ENCODE measurements around the gene ROR2.

ROR2 gene

GRCh38 chr9:91724609-91725505 lies 225.2 kb downstream of the ROR2 start:
- no peak overlapping the region for H3K9ac ChIP-seq (ENCODE audit: low read length)
- no peaks in the 10 kb centered on the region for H4K20me1 ChIP-seq (ENCODE audit: low read depth, low read length)

GRCh38 chr9:91724068-91724440 lies 226.0 kb downstream of the ROR2 start:
- no peaks in the 10 kb centered on the region for H3K27me3 ChIP-seq (ENCODE audit: low read length)
- no peaks in the 10 kb centered on the region for H3K9me2 ChIP-seq (replicated peaks; ENCODE audit: insufficient read depth, low read length)
- H3K4me2 ChIP-seq (ENCODE audit: low read depth, low read length, poor library complexity, severe bottlenecking), result no peak overlapping the region
- H3K36me3 ChIP-seq (ENCODE audit: low read length), result no peaks in the 10 kb centered on the region
- H3F3A ChIP-seq (ENCODE audit: insufficient read depth), result no peaks in the 10 kb centered on the region
- H4K20me1 ChIP-seq (ENCODE audit: low read depth, low read length), result no peaks in the 10 kb centered on the region
- no peak for TF ChIP-seq CTCF (IDR thresholded peaks at IDR 0.05; ENCODE audit: insufficient read depth, low read length, poor library complexity, severe bottlenecking)
- no peak overlapping the region for H3K4me3 ChIP-seq (ENCODE audit: insufficient read depth, low read length, poor library complexity, severe bottlenecking)
- H3K27ac ChIP-seq (ENCODE audit: low read depth, low read length), result no peak overlapping the region
- no peak overlapping the region for H2AFZ ChIP-seq (ENCODE audit: low read depth, low read length, severe bottlenecking)
- H3K9me3 ChIP-seq (ENCODE audit: insufficient read depth, low read length), result no peaks in the 10 kb centered on the region
- H3K9ac ChIP-seq (ENCODE audit: low read length), result no peak overlapping the region
- no peaks in the 10 kb centered on the region for H3K79me2 ChIP-seq (ENCODE audit: insufficient read depth, low read length)

More at GRCh38 chr9:91724609-91725505, 225.2 kb downstream of the ROR2 start:
- Histone ChIP-seq H3K9me2 (replicated peaks; ENCODE audit: insufficient read depth, low read length) (no peaks in the 10 kb centered on the region), H3K9me3 (ENCODE audit: insufficient read depth, low read length) (no peaks in the 10 kb centered on the region), H3K4me2 (ENCODE audit: low read depth, low read length, poor library complexity, severe bottlenecking) (no peak overlapping the region), H3K27ac (ENCODE audit: low read depth, low read length) (no peak overlapping the region), H3K27me3 (ENCODE audit: low read length) (no peaks in the 10 kb centered on the region), H3K4me3 (ENCODE audit: insufficient read depth, low read length, poor library complexity, severe bottlenecking) (no peak overlapping the region), H3F3A (ENCODE audit: insufficient read depth) (no peaks in the 10 kb centered on the region), H3K36me3 (ENCODE audit: low read length) (no peaks in the 10 kb centered on the region), H2AFZ (ENCODE audit: low read depth, low read length, severe bottlenecking) (no peak overlapping the region), H3K79me2 (ENCODE audit: insufficient read depth, low read length) (no peaks in the 10 kb centered on the region)
- no peak for TF ChIP-seq CTCF (IDR thresholded peaks at IDR 0.05; ENCODE audit: insufficient read depth, low read length, poor library complexity, severe bottlenecking)
- TF ChIP-seq EZH2phosphoT487 (conservative IDR thresholded peaks at IDR 0.05; ENCODE audit: low read length), result no peak

- Histone ChIP-seq H4K20me1 (ENCODE audit: low read depth, low read length) (no peaks in the 10 kb centered on the region), H3K4me2 (ENCODE audit: low read depth, low read length, poor library complexity, severe bottlenecking) (no peak overlapping the region), H3K9me2 (replicated peaks; ENCODE audit: insufficient read depth, low read length) (no peaks in the 10 kb centered on the region), H3K27ac (ENCODE audit: low read depth, low read length) (no peak overlapping the region), H2AFZ (ENCODE audit: low read depth, low read length, severe bottlenecking) (no peak overlapping the region), H3K9ac (ENCODE audit: low read length) (no peak overlapping the region), H3K4me3 (ENCODE audit: insufficient read depth, low read length, poor library complexity, severe bottlenecking) (no peak overlapping the region), H3F3A (ENCODE audit: insufficient read depth) (no peaks in the 10 kb centered on the region), H3K9me3 (ENCODE audit: insufficient read depth, low read length) (no peaks in the 10 kb centered on the region), H3K79me2 (ENCODE audit: insufficient read depth, low read length) (no peaks in the 10 kb centered on the region), H3K36me3 (ENCODE audit: low read length) (no peaks in the 10 kb centered on the region), H3K27me3 (ENCODE audit: low read length) (no peaks in the 10 kb centered on the region)
- TF ChIP-seq CTCF (IDR thresholded peaks at IDR 0.05; ENCODE audit: insufficient read depth, low read length, poor library complexity, severe bottlenecking) (no peak), EZH2phosphoT487 (conservative IDR thresholded peaks at IDR 0.05; ENCODE audit: low read length) (no peak)
Observed at GRCh38 chr9:91723420-91724067, 226.5 kb downstream of the ROR2 start.
